AG04450 (cell line): ENCODE results near the gene FEM1B. TPM values are rescaled to one million over a fixed set of nuclear protein-coding genes. Genes with fewer than 3 reads are reported as not detected.

Source experiments
- CTCF ChIA-PET: fragments of 300-600, 350-600 bp; formaldehyde crosslinking; extraction: SDS; loops from one replicate; lab custom pipeline; 2022; ENCODE audit warnings: antibody characterized with exemption, inconsistent platforms; lab: Charles Lee
- POLR2A ChIA-PET: fragments of 350-600 bp; formaldehyde crosslinking; extraction: SDS; loops from one replicate; lab custom pipeline; 2021; ENCODE audit warnings: antibody characterized with exemption, inconsistent platforms; lab: Yijun Ruan, JAX
- DNase-seq: peaks from one replicate; pipeline ENCODE4 v3.0.0-alpha.2; 2011; ENCODE audit warnings: low read depth, low spot score
- H3K27ac ChIP-seq: one replicate; pipeline ENCODE4 v1.5.1; 2012; ENCODE audit warnings: low read depth, low read length, control low read depth
- H3K27me3 ChIP-seq: one replicate; pipeline ENCODE4 v1.6.0; 2012; ENCODE audit warnings: low read length; ENCODE audit not compliant: control insufficient read depth, insufficient read depth
- H3K4me3 ChIP-seq: 2 replicates; pipeline ENCODE4 v1.5.1; 2011; ENCODE audit warnings: mild to moderate bottlenecking, low read depth, low read length, control low read depth
- H3K9me3 ChIP-seq: 2 replicates; pipeline ENCODE4 v1.5.1; 2012; ENCODE audit warnings: low read length; ENCODE audit not compliant: control insufficient read depth, insufficient read depth
- CTCF ChIP-seq: IDR thresholded peaks from 2 replicates; pipeline ENCODE4 v1.5.1; 2011; ENCODE audit warnings: low read depth, low read length, control low read depth, inconsistent platforms
- polyA plus RNA-seq: library from polyadenylated mRNA; depleted of rRNA; stranded (reverse); fragments of >200 nt; gene quantifications from 2 replicates; pipeline ENCODE4 v1.2.3, GENCODE V29; 2011

FEM1B gene
- polyA plus RNA-seq, 1 experiment: 46.5 TPM

GRCh38 chr15:68277131-68277602, 378 bp upstream of the FEM1B start:
- DNase-seq: no peak
- H3K27ac ChIP-seq: peak overlapping the region; percentile 94
- H3K9me3 ChIP-seq: no peaks in the 10 kb centered on the region
- peak overlapping the region; percentile 96 for H3K4me3 ChIP-seq
- CTCF ChIA-PET: interaction anchor here (1.1 to 2.5 kb wide), 3 partner anchors 24 to 29 kb away, joined by 3 to 14 read pairs (median 3); no protein-coding TSS in a partner anchor
- no peaks in the 10 kb centered on the region for H3K27me3 ChIP-seq
- TF ChIP-seq CTCF: no peak
- POLR2A ChIA-PET: interaction anchor here (0.6 to 2.1 kb wide), 10 partner anchors 12 to 222 kb away, joined by 3 to 13 read pairs (median 3); no protein-coding TSS in a partner anchor

DNA sequence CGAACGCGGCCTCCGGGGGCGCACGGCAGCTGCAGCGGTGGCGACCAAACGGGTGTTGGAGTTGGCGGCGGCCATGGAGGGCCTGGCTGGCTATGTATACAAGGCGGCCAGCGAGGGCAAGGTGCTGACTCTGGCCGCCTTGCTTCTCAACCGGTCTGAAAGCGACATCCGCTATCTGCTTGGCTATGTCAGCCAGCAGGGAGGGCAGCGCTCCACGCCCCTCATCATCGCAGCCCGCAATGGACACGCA, 725 bp downstream of the FEM1B start:
- Histone ChIP-seq H3K27me3 (no peaks in the 10 kb centered on the region), H3K9me3 (no peaks in the 10 kb centered on the region), H3K4me3 (peak overlapping the region; percentile 96), H3K27ac (peak overlapping the region; percentile 94)
- POLR2A ChIA-PET: interaction anchor here (0.8 to 2.1 kb wide), 6 partner anchors 11 to 224 kb away, joined by 3 to 13 read pairs (median 4); no protein-coding TSS in a partner anchor
- CTCF ChIA-PET: interaction anchor here (1.1 to 2.5 kb wide), 3 partner anchors 25 to 28 kb away, joined by 3 to 14 read pairs (median 3); no protein-coding TSS in a partner anchor
- no peak for DNase-seq
- peak; percentile 40 for TF ChIP-seq CTCF

DNA sequence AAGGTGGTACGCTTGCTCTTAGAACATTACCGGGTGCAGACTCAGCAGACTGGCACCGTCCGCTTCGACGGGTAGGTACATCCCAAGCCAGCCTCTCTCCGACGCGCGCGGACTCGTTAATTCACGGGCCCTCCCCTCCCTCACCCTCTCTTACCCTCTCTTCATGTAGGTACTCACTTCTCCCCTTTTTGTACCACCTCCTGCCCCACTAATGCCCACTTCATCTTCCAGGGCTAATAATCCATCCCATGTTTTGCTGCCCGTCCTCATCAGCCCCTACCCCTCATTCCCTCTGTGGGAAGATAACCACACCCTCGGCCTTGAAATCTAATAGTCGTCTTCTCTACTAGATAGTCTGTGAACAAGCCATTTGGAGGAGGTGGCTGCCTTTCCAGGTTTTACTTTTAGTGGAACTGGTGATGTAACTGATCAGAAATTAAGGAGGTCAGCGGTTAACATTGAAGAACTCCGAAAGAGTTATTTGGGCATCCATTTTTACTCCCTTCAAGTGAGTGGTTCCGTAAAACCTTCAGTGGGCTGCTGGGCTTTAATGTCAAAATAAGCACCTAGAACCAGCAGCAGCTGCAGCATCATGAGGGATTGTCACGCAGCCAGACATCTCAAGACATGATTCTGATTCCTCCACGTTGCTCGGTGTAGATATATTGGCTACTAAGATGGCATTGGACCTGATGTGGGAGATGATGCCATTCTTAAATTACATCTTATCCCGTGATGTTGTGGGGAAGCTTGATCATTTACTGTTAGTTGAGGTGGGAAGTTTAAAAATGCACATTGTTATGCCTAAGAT, 1.3 kb downstream of the FEM1B start:
- ChIA-PET POLR2A (interaction anchor here (0.8 to 2.1 kb wide), 5 partner anchors 10 to 74 kb away, joined by 3 to 13 read pairs (median 4); no protein-coding TSS in a partner anchor), CTCF (interaction anchor here (0.6 to 4.7 kb wide), 3 partner anchors 26 to 28 kb away, joined by 3 to 35 read pairs (median 14); no protein-coding TSS in a partner anchor)
- Histone ChIP-seq H3K9me3 (no peaks in the 10 kb centered on the region), H3K4me3 (peak overlapping the region; percentile 96), H3K27ac (peak overlapping the region; percentile 94), H3K27me3 (no peaks in the 10 kb centered on the region)
- DNase-seq: no peak
- TF ChIP-seq CTCF: no peak

DNA sequence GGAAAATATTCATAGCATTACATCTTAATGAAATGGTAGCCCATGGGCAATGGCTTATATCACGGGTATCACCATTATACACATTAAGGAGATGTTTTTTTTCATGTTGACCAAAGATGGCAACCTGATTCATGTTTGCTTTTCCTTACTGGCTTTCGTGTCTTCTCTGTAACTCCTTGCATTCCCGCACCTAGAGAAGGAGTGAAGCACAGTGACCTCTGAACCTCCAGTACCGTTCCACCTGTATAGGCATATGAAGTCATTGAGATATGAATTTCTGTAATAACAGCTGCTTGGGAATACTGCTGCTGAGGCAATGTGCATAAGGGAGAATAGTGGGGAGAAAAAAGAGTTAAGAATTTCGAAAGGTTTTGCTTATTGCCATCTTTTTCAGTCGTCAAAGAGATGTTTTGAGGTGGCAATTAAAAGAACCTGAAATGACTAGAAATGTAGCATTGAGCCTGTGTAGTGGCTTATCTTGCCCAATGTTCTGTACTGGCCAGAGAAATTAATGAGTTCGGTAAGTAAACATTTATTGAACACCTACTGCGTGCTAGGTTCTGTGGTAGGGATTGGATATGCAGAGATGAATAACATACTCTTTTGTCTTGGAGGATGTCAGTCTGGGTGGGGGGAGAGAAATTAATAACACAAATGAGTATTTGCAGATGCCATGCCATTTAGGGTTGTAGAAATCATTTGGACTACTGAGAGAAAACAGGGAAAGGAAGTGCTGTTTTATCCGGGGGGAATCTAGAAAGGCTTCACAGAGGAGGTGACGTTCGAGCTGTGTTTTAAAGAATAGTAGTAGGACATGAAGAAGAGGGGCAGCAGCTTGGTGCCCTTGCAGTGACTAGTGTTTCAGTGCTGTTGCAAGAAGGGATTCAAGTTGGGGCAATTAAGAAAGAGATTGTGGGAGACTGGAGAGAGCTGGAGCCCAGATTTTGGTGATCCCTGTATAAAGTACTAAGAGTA, 2.5 kb downstream of the FEM1B start:
- Histone ChIP-seq H3K27ac (no peak overlapping the region), H3K9me3 (no peaks in the 10 kb centered on the region), H3K4me3 (peak overlapping the region; percentile 96), H3K27me3 (no peaks in the 10 kb centered on the region)
- ChIA-PET CTCF (interaction anchor here (0.6 to 4.7 kb wide), 4 partner anchors 26 to 270 kb away, joined by 3 to 35 read pairs (median 6); no protein-coding TSS in a partner anchor), POLR2A (no interaction called here)
- TF ChIP-seq CTCF: no peak
- no peak for DNase-seq
